Sigmoid colon (tissue), 7 donors: ENCODE data around the gene CERS5. TPM values are rescaled to one million over a fixed set of nuclear protein-coding genes. Genes with fewer than 3 reads are reported as not detected.
A peak's percentile ranks its signal among the peaks of the same experiment; 100 is the strongest.
"Not testable (repeated sequence)": the region's sequence is repeated elsewhere in the genome, so short reads cannot be mapped to it uniquely, and the experiment has no call there.

ENCODE experiments used
- DNase-seq: peaks from one replicate; pipeline ENCODE4 v3.0.0-alpha.2; 2019
- H3K27ac ChIP-seq, 4 donors: fragments of 200-600 bp; sonication (generic); one replicate each; pipeline ENCODE4 v1.5.1; 2016 to 2019; ENCODE audit warnings: mild to moderate bottlenecking in 1 of 4
- H3K27me3 ChIP-seq, 3 donors: fragments of 200-600 bp; sonication (generic); one replicate each; pipeline ENCODE4 v1.5.1; 2019; ENCODE audit warnings: mild to moderate bottlenecking in 1 of 3
- H3K36me3 ChIP-seq, 4 donors: fragments of 200-600 bp; sonication (generic); one replicate each; pipeline ENCODE4 v1.5.1; 2016 to 2019
- H3K4me1 ChIP-seq, 4 donors: fragments of 200-600 bp; sonication (generic); one replicate each; pipeline ENCODE4 v1.5.1; 2017 to 2019
- H3K4me3 ChIP-seq, 4 donors: fragments of 200-600 bp; sonication (generic); one replicate each; pipeline ENCODE4 v1.5.1; 2017 to 2019; ENCODE audit warnings: mild to moderate bottlenecking in 2 of 4, moderate library complexity in 1 of 4
- H3K9me3 ChIP-seq, 4 donors: fragments of 200-600 bp in 3 of 4; sonication (generic) in 3 of 4; one replicate each; pipeline versions ENCODE4 v1.5.1 to v1.6.1; 2013 to 2019
- CTCF ChIP-seq, 4 experiments: fragments of 450-650 bp in 3 of 4; fragments of 200-600 bp in 1 of 4; IDR thresholded peaks; one replicate each; pipeline ENCODE4 v1.5.1; 2016 to 2019; ENCODE audit warnings: antibody characterized with exemption in 4 of 4, mild to moderate bottlenecking in 3 of 4, moderate library complexity in 2 of 4
- EP300 ChIP-seq, 4 donors: sonication (generic); formaldehyde crosslinking; IDR thresholded peaks; one replicate each; pipeline ENCODE4 v1.6.1; 2017; ENCODE audit warnings: antibody characterized with exemption in 4 of 4
- POLR2A ChIP-seq, 2 donors: fragments of 450-650 bp; IDR thresholded peaks; one replicate each; pipeline ENCODE4 v1.6.1; 2016; ENCODE audit warnings: antibody characterized with exemption in 2 of 2, mild to moderate bottlenecking in 2 of 2, moderate library complexity in 2 of 2
- POLR2AphosphoS5 ChIP-seq, 4 donors: sonication (generic); formaldehyde crosslinking; IDR thresholded peaks; one replicate each; pipeline ENCODE4 v1.6.1; 2017; ENCODE audit warnings: antibody characterized with exemption in 4 of 4
- WGBS, 2 donors: extraction: QIAGEN DNeasy Blood & Tissue Kit; methylation state at CpG; one replicate each; pipeline ENCODE4 v1.1.7; 2013; 5-methylcytosine and 5-hydroxymethylcytosine counted together
- intact Hi-C: fragments of 100-400 bp; cut with DNase I; formaldehyde crosslinking; loops from one replicate; pipeline ENCODE4 v1.15.1; 2023
- polyA plus RNA-seq, 3 donors: library from polyadenylated mRNA; stranded (reverse); fragments of 200-250 nt; gene quantifications; one replicate each; pipeline ENCODE4 v1.2.3, GENCODE V29; 2013
- total RNA-seq, 4 donors: library from RNA; depleted of rRNA; stranded (reverse); fragments of >200 nt; gene quantifications; one replicate each; pipeline ENCODE4 v1.1.0, GENCODE V29; 2016
- donor health status: healthy with polysubstance abuse.
- donor health status: Bipolar disorder and iron deficiency.
- donor health status: healthy.

CERS5 gene
- total and polyA plus RNA-seq, 7 donors, result 4.8 to 29.1 (median 22.8) TPM

- 0 to 1% methylated on average over 69 of the region's 69 CpGs for WGBS, 2 donors
- Histone ChIP-seq H3K27me3 (no peaks in the 10 kb centered on the region), H3K4me1 (peaks cover 0 to 24% (median 11%) of the 10 kb centered on the region in 4 donors), H3K36me3 (peaks cover 5 to 35% (median 30%) of the 10 kb centered on the region in 4 donors), H3K4me3 (peak within 1 kb of the TSS; percentile 80 to 99 (median 90)), H3K27ac (peak within 1 kb of the TSS; percentile 96 to 99 (median 98)), H3K9me3 (no peaks in the 10 kb centered on the region)
- intact Hi-C loops, result loop anchor here (2.0 kb wide), 2 partner anchors 26 to 82 kb away; partner anchors contain the start of gene CERS5
- TF ChIP-seq CTCF (IDR thresholded peaks at IDR 0.05) (peak in 1 of 4 experiments; percentile 22), POLR2AphosphoS5 (IDR thresholded peaks at IDR 0.05) (peak in 2 of 4 donors; percentile 50 to 65), EP300 (IDR thresholded peaks at IDR 0.05) (no peak), POLR2A (IDR thresholded peaks at IDR 0.05) (no peak)
- peak; percentile 96 for DNase-seq
Observed at GRCh38 chr12:50084775-50085614, 82.2 kb downstream of the CERS5 start, which contains the start of gene SMARCD1. Gene SMARCD1, plus strand, starts transcription at chr12:50085342. Its CDS starts 28 bp downstream, at chr12:50085370.

- Histone ChIP-seq H3K27ac (peak overlapping the region; percentile 96 to 99 (median 98)), H3K4me3 (peak overlapping the region; percentile 80 to 99 (median 90)), H3K4me1 (peaks cover 0 to 24% (median 11%) of the 10 kb centered on the region in 4 donors), H3K36me3 (peaks cover 2 to 29% (median 24%) of the 10 kb centered on the region in 4 donors)
- 40 to 48% methylated on average over 7 of the region's 7 CpGs for WGBS, 2 donors
- H3K27me3 ChIP-seq, DNase-seq, H3K9me3 ChIP-seq: not testable (repeated sequence)
- intact Hi-C loops, result loop anchor here (2.0 kb wide), 2 partner anchors 26 to 82 kb away; partner anchors contain the start of gene CERS5
Observed at GRCh38 chr12:50084409-50084774, 82.8 kb downstream of the CERS5 start.

GRCh38 chr12:50083301-50083700 lies 83.9 kb downstream of the CERS5 start:
- no peak overlapping the region for H3K4me3 ChIP-seq
- H3K27me3 ChIP-seq, result no peaks in the 10 kb centered on the region
- H3K9me3 ChIP-seq, result no peaks in the 10 kb centered on the region
- no peak for DNase-seq
- 90 to 97% methylated on average over 1 of the region's 1 CpG for WGBS, 2 donors
- peaks cover 0 to 18% (median 14%) of the 10 kb centered on the region in 4 donors for H3K36me3 ChIP-seq
- intact Hi-C loops, result no loop called here
- TF ChIP-seq CTCF (IDR thresholded peaks at IDR 0.05) (no peak), POLR2A (IDR thresholded peaks at IDR 0.05) (no peak), EP300 (IDR thresholded peaks at IDR 0.05) (no peak), POLR2AphosphoS5 (IDR thresholded peaks at IDR 0.05) (no peak)
- peaks cover 0 to 17% (median 11%) of the 10 kb centered on the region in 4 donors for H3K4me1 ChIP-seq
- no peak overlapping the region for H3K27ac ChIP-seq

GRCh38 chr12:50082644-50083043 lies 84.5 kb downstream of the CERS5 start:
- Histone ChIP-seq H3K4me3 (no peak overlapping the region), H3K4me1 (peaks cover 0 to 17% (median 11%) of the 10 kb centered on the region in 4 donors), H3K9me3 (no peaks in the 10 kb centered on the region), H3K27me3 (no peaks in the 10 kb centered on the region), H3K27ac (no peak overlapping the region), H3K36me3 (peaks cover 0 to 13% (median 11%) of the 10 kb centered on the region in 4 donors)
- no peak for TF ChIP-seq POLR2A (IDR thresholded peaks at IDR 0.05)
- TF ChIP-seq EP300 (IDR thresholded peaks at IDR 0.05), result no peak
- no peak for TF ChIP-seq POLR2AphosphoS5 (IDR thresholded peaks at IDR 0.05)
- no peak for TF ChIP-seq CTCF (IDR thresholded peaks at IDR 0.05)
- WGBS, 2 donors, result 17 to 70% methylated on average over 7 of the region's 7 CpGs
- DNase-seq, result no peak
- intact Hi-C loops, result no loop called here

GRCh38 chr12:50081096-50081808 lies 85.9 kb downstream of the CERS5 start:
- intact Hi-C loops, result no loop called here
- Histone ChIP-seq H3K9me3 (no peaks in the 10 kb centered on the region), H3K27me3 (no peaks in the 10 kb centered on the region), H3K27ac (no peak overlapping the region), H3K36me3 (no peaks in the 10 kb centered on the region), H3K4me1 (peaks cover 0 to 15% (median 10%) of the 10 kb centered on the region in 4 donors), H3K4me3 (no peak overlapping the region)
- 68 to 69% methylated on average over 46 of the region's 46 CpGs for WGBS, 2 donors
- no peak for DNase-seq
- TF ChIP-seq POLR2AphosphoS5 (IDR thresholded peaks at IDR 0.05) (no peak), CTCF (IDR thresholded peaks at IDR 0.05) (no peak), POLR2A (IDR thresholded peaks at IDR 0.05) (no peak), EP300 (IDR thresholded peaks at IDR 0.05) (no peak)
